Muscle layer of colon (tissue), 2 donors: ENCODE data around the gene ACTRT2.

Source experiments
- H3K27ac ChIP-seq: one replicate; pipeline ENCODE4 v1.7.0; 2013; ENCODE audit warnings: low read depth, mild to moderate bottlenecking, low read length, moderate library complexity
- H3K27me3 ChIP-seq, 2 donors: one replicate each; pipeline ENCODE4 v1.7.0; 2013; ENCODE audit warnings: low read length in 2 of 2, mild to moderate bottlenecking in 2 of 2; ENCODE audit not compliant: insufficient read depth in 2 of 2, control insufficient read depth in 1 of 2
- H3K36me3 ChIP-seq: one replicate; pipeline ENCODE4 v1.7.0; 2013; ENCODE audit warnings: mild to moderate bottlenecking, low read length; ENCODE audit not compliant: insufficient read depth
- H3K4me1 ChIP-seq: one replicate; pipeline ENCODE4 v1.7.0; 2013; ENCODE audit warnings: mild to moderate bottlenecking, low read length; ENCODE audit not compliant: insufficient read depth
- H3K4me3 ChIP-seq, 2 donors: one replicate each; pipeline ENCODE4 v1.7.0; 2013; ENCODE audit warnings: low read length in 2 of 2, low read depth in 1 of 2, mild to moderate bottlenecking in 1 of 2, moderate library complexity in 1 of 2
- H3K9ac ChIP-seq: one replicate; pipeline ENCODE4 v1.7.0; 2013; ENCODE audit warnings: low read length
- H3K9me3 ChIP-seq: one replicate; pipeline ENCODE4 v1.7.0; 2013; ENCODE audit warnings: mild to moderate bottlenecking, low read length
- donor health status: abdominal sarcoma.
- donor health status: Adenocarcinoma of cecum.

ACTRT2 gene

DNA sequence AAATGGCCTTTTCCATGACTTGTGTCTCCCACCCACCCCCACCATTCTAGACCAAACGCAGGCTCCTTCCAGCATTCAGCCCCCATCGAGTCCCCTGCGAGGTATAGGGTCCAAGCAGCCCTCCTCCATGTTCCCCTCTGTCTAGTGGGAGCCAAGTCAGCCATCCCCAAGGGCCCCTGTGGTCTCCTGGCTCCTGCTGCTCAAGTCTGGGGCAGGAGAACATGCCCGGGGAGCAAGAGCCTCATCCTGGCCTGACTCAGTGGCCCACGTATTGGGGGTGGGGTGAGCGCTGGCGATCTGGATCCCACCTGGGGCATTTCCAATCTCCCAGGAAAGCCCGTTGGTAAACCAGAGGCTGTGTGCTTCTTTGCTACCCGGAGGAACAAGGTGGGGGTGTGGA, 43.6 kb downstream of the ACTRT2 start:
- Histone ChIP-seq H3K4me1 (peaks cover 11% of the 10 kb centered on the region), H3K9ac (no peak overlapping the region), H3K27ac (no peak overlapping the region), H3K27me3 (peaks cover 35 to 91% of the 10 kb centered on the region in 2 donors), H3K9me3 (no peaks in the 10 kb centered on the region), H3K36me3 (no peaks in the 10 kb centered on the region), H3K4me3 (no peak overlapping the region)

DNA sequence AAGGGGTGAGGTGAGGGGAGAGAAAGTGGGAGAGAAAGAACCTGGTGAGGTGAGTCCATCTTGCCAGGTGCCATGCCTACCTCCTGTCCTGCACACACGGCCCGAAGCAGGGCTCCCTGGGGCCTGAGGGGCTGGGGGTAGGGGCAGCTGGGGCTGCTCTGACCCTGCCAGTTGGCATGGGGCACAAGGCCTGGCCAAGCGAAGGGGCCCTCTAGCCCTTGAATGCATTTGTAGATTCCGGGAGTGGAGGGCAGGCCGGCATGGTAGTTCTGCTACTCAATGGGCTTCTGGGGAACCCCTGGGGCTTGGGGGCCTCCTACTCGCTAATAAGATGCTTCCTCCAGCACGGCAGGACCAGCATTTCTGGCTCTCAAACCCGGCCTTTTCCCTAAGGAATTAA, 44.1 kb downstream of the ACTRT2 start:
- no peak overlapping the region for H3K9ac ChIP-seq

DNA sequence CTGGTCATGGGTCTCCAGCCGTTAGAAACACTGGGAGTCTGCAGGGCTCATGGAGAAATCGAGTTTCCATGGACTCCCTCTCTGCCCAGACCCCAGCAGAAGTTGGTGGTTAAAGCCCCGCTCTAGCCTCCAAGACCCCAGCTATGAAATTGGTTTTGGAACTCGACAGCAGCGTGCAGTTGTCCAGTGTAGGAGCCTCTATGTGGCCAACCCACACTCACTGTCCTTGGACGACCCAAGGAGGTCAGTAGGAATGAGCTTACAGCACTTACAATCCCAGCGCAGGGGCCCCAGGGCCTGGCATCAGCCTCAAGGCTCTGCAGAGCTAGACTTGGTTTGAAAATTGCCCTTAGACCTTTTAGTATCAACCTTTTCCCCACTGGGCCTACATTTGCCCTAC, 44.5 kb downstream of the ACTRT2 start:
- no peak overlapping the region for H3K4me3 ChIP-seq
- H3K36me3 ChIP-seq = no peaks in the 10 kb centered on the region
- peaks cover 11% of the 10 kb centered on the region for H3K4me1 ChIP-seq
- H3K27ac ChIP-seq = no peak overlapping the region
- peaks cover 35 to 90% of the 10 kb centered on the region in 2 donors for H3K27me3 ChIP-seq
- no peak overlapping the region for H3K9ac ChIP-seq
- H3K9me3 ChIP-seq = no peaks in the 10 kb centered on the region

More for the DNA sequence above, 44.1 kb downstream of the ACTRT2 start:
- Histone ChIP-seq H3K27me3 (peaks cover 35 to 91% of the 10 kb centered on the region in 2 donors), H3K27ac (no peak overlapping the region), H3K9me3 (no peaks in the 10 kb centered on the region), H3K4me3 (no peak overlapping the region), H3K36me3 (no peaks in the 10 kb centered on the region), H3K4me1 (peaks cover 11% of the 10 kb centered on the region)

DNA sequence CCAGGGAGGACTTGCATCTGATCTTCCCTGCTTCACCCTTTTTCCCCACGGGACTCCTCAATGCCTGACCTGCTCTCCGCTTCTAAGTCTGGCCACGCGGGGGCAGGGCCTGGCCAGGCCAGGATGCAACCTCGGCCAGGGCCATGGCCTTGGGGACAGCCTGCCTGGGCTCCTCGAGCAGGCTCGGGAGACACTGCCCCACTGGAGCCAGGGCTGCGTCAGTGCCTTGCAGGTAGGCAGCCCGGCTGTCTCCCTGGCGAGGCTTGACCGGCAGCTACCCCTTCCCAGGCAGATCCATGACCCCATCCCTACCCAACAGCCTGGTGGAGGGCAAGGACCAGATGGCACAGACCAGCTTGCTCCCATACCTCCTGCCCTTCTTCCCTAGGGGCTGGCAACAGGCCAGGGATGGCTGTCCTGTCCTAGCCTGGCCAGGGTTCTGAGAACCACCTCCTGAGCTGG, 45.0 kb downstream of the ACTRT2 start:
- H3K9ac ChIP-seq = no peak overlapping the region
- H3K27ac ChIP-seq = no peak overlapping the region
- no peaks in the 10 kb centered on the region for H3K9me3 ChIP-seq
- H3K36me3 ChIP-seq = no peaks in the 10 kb centered on the region
- H3K4me1 ChIP-seq = peaks cover 11% of the 10 kb centered on the region
- no peak overlapping the region for H3K4me3 ChIP-seq
- peaks cover 37 to 90% of the 10 kb centered on the region in 2 donors for H3K27me3 ChIP-seq

DNA sequence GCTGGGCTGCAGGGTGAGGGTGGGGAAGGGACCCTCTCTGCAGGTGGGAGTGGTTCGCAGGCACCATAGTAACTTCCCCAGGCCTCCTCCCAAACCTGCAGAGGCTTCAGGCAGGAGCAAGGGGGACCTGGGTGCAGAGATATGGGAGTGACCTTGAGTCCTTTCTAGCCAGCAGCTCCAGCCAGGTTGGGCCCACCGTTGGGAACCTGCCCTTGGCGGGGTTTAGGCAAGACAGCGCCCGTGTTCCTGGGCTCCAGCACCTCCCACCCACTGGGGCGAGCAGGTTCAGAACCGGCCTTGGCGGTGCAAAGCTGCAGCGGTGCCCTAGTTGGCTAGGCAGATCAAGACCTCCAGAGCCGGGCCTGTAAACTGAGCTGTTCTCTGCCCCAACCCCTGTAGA, 45.6 kb downstream of the ACTRT2 start:
- Histone ChIP-seq H3K27me3 (peaks cover 43 to 90% of the 10 kb centered on the region in 2 donors), H3K36me3 (no peaks in the 10 kb centered on the region), H3K9me3 (no peaks in the 10 kb centered on the region), H3K4me3 (no peak overlapping the region), H3K9ac (no peak overlapping the region), H3K4me1 (peaks cover 11% of the 10 kb centered on the region), H3K27ac (no peak overlapping the region)

DNA sequence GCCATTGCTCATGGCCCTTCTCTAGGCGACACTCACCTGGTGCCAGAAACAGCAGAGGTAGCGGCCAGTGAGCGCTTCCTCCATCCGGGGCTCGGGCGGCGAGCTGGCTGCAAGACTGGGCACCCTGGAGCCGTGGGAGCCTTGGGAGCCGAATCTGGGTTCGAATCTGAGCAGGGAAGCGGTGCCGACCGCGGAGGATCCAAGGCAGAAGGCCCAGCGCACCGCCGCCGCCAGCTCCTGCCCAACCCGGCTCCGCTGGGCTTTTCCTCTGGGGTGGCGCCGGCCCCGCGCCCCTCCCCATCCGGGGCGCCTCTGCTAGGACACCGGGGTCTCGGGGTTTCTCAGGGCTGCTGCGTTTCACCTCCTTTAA, 46.0 kb downstream of the ACTRT2 start:
- H3K4me3 ChIP-seq = no peak overlapping the region
- no peak overlapping the region for H3K27ac ChIP-seq
- peaks cover 48 to 90% of the 10 kb centered on the region in 2 donors for H3K27me3 ChIP-seq
- H3K9me3 ChIP-seq = no peaks in the 10 kb centered on the region
- no peak overlapping the region for H3K9ac ChIP-seq
- H3K36me3 ChIP-seq = no peaks in the 10 kb centered on the region
- peaks cover 11% of the 10 kb centered on the region for H3K4me1 ChIP-seq

DNA sequence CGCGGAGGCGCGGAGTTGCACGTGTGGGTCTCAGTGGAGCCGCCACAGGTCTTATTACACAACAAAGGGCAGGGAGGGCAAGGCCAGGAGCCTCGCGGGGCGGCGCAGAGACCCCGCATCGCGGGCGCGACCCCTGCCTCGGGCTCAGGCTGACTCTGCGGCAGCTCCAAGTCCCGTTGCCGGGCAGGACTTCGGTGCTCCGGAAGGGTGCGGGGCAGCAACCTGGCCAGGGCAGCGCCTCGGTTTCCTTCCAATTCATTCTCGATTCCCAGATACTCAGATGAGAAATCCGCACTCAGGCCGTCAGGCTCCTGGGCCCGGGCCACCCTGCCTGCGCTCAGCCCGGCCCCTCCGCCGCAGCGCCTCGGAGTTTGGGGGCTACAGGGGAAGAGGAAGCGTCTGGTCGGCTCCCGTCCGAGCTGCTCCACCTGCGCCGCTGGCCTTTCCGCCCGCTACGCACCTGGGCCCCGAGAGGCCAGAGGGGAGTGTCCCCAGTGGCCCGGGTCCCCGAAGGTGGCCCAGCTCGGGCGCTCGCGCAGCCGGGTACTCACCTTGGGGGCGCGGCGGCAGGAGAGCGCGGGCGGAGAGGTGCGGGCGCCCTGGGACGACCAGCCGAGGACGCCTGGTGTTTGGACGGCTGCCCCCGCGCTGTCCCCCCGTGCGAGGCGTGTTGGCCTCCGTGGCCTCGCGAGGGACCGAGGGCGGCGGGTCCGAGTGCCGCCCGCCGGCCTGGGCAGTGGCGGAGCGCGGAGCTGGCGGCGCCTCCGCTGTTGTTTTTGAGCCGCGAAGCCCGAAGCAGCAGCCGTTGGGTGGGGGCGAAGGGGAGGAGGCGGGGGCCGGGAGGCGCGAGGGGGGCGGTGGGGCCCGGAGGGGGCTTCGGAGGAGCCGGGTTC, 46.6 kb downstream of the ACTRT2 start:
- H3K4me3 ChIP-seq = peak overlapping the region in 1 of 2 donors; percentile 43
- H3K4me1 ChIP-seq = peaks cover 11% of the 10 kb centered on the region
- H3K27ac ChIP-seq = no peak overlapping the region
- no peaks in the 10 kb centered on the region for H3K36me3 ChIP-seq
- H3K9ac ChIP-seq = no peak overlapping the region
- peaks cover 54 to 90% of the 10 kb centered on the region in 2 donors for H3K27me3 ChIP-seq
- H3K9me3 ChIP-seq = no peaks in the 10 kb centered on the region

DNA sequence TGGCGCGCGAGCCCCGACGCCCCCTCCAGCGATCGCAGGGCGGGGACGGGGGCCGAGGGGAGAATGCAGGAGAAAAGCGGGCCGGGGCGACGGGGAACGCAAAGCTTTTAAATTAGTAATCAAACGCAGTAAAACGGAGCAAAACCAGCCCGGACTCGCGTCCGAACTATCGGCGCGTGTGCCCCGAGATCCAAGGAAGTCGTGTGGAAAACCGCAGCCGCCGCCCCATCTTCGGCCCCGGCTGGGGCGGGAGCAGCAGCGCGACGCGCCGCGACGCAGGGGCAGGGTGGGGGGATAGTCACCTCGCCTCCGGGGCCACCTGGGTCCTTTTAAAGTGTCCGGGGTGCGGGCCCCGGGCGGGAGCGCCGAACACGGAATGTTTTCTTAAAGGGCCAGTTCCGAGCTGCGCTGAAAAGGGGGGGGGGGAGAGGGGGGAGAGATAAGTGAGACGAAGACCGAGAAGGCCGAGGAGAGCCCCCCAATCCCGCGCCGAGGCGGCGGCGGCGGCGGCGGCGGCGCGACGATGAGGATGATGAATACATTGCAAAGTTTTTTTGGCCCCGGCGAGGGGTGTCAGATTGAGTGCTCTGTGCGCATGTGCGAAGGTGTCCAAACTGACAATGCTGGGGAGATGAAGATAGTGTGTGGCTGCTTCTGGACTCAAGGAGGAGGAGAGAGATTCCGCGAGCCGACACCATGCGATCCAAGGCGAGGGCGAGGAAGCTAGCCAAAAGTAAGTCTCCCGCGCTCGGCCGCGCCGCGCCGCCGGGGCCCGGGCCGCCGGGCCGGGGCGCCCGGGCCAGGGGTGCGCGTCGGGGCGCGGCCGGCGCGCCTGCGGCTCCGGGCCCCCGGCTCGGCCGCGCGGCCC, 47.5 kb downstream of the ACTRT2 start, which contains the start of gene PRDM16:
PRDM16 (plus strand) TSS at position 640 of the 868 bp plus-strand sequence; CDS start at position 697, 57 bp downstream.
- Histone ChIP-seq H3K36me3 (no peaks in the 10 kb centered on the region), H3K27me3 (peaks cover 59 to 90% of the 10 kb centered on the region in 2 donors), H3K27ac (no peak within 1 kb of the TSS), H3K4me1 (peaks cover 6% of the 10 kb centered on the region), H3K9ac (no peak within 1 kb of the TSS), H3K9me3 (no peaks in the 10 kb centered on the region), H3K4me3 (peak within 1 kb of the TSS; percentile 64 to 71)

DNA sequence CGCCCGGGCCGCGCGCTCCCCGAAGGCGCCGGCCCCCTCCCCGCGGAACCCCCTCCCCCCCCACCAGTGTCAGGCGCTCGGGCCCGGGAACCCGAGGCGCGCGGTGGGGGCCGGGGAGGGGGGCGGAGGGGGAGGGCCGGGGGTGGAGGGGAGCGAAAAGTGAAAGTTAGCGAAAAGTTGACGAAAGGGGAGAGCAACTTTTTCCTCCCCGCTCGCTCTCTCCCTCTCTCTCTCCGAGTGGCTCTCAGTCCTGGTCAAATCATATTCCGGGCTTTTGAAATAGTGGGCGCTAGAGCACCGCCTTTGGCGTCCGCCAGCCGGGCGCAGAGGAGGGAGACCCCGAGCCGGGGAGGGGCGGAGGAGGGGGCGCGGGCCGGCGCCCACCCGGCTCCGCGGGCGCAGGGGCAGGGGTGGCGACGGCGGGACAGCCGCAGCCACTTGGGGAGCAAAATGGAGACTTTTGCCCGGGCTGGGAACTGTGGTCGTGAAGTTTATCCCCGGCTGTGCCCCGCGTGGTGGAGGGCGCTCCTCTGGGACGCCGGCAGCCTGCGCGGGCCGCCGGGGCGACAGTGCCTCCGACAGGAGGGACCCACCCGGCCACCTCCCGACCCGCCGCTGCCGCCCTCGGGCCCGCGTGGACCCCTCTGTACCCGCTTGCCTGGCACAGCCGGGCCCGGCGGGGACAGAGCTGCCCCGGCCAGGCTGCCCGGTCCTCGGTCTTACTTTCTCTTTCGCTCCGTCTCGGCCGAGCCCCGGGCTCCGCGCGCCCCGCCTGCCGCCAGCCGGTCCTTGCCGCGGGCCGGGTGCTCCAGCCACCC, 48.4 kb downstream of the ACTRT2 start:
- Histone ChIP-seq H3K9me3 (no peaks in the 10 kb centered on the region), H3K27ac (no peak overlapping the region), H3K36me3 (no peaks in the 10 kb centered on the region), H3K27me3 (peaks cover 57 to 89% of the 10 kb centered on the region in 2 donors), H3K4me3 (peak overlapping the region; percentile 64 to 71), H3K9ac (no peak overlapping the region), H3K4me1 (no peaks in the 10 kb centered on the region)

DNA sequence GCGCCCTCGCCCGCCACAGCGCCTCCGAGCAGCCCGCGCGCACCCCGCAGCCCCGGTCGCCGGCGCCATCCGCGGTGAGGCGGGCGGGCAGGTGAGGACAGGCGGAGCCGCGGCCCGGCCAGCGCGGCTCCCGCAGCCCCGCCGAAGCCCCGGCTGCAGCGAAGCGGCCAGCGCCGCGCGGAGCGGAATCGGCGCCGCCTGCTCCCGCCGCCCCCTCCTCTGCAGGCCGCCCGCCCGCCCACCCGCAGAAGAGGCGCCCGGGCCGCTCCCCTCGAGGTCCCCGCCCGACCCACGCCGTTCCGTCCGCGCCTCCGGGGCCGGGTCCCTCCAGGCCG, 49.0 kb downstream of the ACTRT2 start:
- H3K36me3 ChIP-seq = no peaks in the 10 kb centered on the region
- H3K4me3 ChIP-seq = peak overlapping the region in 1 of 2 donors; percentile 71
- H3K27ac ChIP-seq = no peak overlapping the region
- no peak overlapping the region for H3K9ac ChIP-seq
- H3K9me3 ChIP-seq = no peaks in the 10 kb centered on the region
- no peaks in the 10 kb centered on the region for H3K4me1 ChIP-seq
- H3K27me3 ChIP-seq = peaks cover 52 to 89% of the 10 kb centered on the region in 2 donors
